ENCODE data around the gene RTN4R.

The RTN4R gene

DNA sequence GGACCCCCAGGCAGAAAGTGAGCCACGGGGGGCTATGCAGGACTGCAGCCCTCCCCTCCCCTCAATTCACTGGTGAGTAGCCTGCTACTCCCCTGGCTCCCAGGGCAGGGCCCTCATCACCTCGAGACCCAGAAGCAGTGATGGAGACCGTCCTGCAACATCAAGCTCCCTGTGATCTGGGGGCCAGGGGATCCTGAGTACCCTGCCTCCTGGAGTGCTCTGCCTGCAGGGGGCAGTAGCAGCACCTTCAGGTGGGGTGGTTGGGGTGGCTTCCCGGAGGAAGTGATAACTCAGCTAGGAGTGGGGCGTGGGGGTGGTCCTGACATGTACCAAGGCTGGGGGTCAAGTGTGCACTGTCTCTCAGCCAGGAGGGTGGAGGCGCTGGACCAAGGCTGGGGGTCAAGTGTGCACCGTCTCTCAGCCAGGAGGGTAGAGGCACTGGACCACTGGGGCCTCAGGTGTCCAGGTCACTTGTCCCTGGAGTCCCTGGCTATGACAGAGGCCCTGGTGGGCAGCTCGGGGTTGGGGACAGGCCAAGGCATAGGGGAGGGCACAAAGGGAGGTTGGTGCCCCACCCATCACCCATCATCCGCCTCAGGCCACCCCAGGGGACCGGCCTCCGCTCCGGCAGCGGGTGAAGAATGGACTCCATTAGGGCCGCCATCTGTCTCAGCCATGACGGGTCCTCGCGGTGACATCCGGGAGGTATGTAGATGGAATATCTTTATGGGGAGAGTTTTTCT is 9.4 kb downstream of the RTN4R start:
- no peak overlapping the region for H3K4me3 ChIP-seq (ENCODE audit: low read depth, low read length)
- TF ChIP-seq, protein P1, sequence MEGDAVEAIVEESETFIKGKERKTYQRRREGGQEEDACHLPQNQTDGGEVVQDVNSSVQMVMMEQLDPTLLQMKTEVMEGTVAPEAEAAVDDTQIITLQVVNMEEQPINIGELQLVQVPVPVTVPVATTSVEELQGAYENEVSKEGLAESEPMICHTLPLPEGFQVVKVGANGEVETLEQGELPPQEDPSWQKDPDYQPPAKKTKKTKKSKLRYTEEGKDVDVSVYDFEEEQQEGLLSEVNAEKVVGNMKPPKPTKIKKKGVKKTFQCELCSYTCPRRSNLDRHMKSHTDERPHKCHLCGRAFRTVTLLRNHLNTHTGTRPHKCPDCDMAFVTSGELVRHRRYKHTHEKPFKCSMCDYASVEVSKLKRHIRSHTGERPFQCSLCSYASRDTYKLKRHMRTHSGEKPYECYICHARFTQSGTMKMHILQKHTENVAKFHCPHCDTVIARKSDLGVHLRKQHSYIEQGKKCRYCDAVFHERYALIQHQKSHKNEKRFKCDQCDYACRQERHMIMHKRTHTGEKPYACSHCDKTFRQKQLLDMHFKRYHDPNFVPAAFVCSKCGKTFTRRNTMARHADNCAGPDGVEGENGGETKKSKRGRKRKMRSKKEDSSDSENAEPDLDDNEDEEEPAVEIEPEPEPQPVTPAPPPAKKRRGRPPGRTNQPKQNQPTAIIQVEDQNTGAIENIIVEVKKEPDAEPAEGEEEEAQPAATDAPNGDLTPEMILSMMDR (IDR thresholded peaks at IDR 0.05; ENCODE audit: low read depth, low read length): peak; percentile 63
- TF ChIP-seq POLR2A (IDR thresholded peaks at IDR 0.05; ENCODE audit: extremely low read depth, insufficient read length): no peak
- no peak for DNase-seq (ENCODE audit: low read depth)

- TF ChIP-seq, protein P1 (IDR thresholded peaks at IDR 0.05; ENCODE audit: low read depth, low read length): no peak
- no peak for TF ChIP-seq POLR2A (IDR thresholded peaks at IDR 0.05; ENCODE audit: extremely low read depth, insufficient read length)
- no peak for TF ChIP-seq MAX (IDR thresholded peaks at IDR 0.05; ENCODE audit: low read depth, low read length)
- no peak for TF ChIP-seq MYC (IDR thresholded peaks at IDR 0.05; ENCODE audit: low read depth, low read length)
- no peak overlapping the region for H3K4me3 ChIP-seq (ENCODE audit: low read depth, low read length)
- DNase-seq (ENCODE audit: low read depth): no peak
These were observed 10.2 kb downstream of the RTN4R start for GRCh38 chr22:20258021-20258299.

DNA sequence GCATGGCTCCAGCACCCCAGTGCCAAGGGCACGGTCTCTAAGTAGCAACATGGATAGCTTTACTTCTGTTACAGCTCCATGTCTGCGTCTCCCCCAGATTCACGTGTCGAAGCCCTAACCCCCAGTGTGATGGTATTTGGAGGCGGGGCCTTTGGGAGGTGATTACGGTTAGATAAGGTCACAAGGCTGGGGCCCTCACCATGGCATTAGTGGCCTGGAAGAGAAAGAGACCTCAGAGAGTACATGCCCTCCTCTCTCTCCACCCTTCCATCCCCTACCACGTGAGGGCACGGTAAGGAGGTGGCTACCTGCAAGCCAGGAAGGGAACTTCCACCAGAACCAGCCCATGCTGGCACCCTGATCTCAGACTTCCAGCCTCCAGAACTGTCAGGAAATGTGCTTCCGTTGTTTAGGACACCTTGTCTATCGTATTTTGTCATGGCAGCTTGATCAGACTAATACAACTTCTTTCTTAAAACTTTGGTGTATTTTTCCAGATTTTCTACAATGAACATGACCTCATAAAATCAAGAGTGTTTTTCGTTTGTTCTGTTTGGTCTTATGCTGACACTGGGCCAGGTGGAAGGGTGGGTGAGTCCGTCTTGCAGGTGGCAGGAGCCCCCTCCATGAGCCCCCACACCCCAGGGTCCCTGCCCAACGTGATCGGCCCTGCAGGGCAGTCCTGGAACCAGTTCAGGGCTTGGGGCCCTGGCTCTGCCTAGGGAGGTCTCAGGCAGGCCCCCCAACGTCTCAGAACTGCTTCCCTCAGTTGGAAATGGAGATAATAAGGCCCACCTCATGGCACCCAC is 10.7 kb downstream of the RTN4R start:
- DNase-seq (ENCODE audit: low read depth): no peak
- H3K4me3 ChIP-seq (ENCODE audit: low read depth, low read length): no peak overlapping the region
- no peak for TF ChIP-seq MAX (IDR thresholded peaks at IDR 0.05; ENCODE audit: low read depth, low read length)
- TF ChIP-seq, protein P1 (IDR thresholded peaks at IDR 0.05; ENCODE audit: low read depth, low read length): no peak
- no peak for TF ChIP-seq POLR2A (IDR thresholded peaks at IDR 0.05; ENCODE audit: extremely low read depth, insufficient read length)
- TF ChIP-seq MYC (IDR thresholded peaks at IDR 0.05; ENCODE audit: low read depth, low read length): no peak

DNA sequence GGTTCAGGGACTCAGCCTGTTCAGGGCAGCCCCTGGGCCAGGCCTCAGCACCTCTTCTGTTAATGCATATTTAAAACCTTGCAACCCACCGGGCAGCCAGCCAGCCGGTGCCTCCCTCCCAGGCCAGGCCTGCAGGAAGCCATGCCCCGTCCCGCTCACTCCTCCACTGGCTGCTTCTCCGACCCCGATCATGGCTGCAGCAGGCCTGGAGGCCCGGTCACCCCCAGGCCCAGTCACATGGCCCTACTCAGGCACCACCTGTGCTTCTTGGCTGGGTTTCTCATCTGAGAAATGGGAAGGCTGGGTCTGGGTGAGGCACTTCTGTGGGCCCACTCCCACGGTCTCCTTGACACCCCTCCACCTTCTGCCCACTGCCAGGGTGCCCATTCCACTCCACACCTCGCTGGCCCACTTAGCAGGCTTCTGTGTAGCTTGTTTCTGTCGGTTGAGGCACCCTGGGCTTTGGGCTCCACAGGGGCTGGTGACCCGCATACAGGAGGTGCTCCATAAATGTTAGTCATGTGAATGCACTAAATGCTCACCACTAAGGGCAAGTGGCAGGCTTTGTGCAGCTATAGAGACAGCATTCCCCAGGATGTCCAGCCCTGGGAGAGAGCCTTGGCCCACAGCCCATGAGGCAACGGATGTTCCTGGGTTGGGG is 11.4 kb downstream of the RTN4R start:
- TF ChIP-seq, protein P1 (IDR thresholded peaks at IDR 0.05; ENCODE audit: low read depth, low read length): no peak
- no peak for TF ChIP-seq MYC (IDR thresholded peaks at IDR 0.05; ENCODE audit: low read depth, low read length)
- TF ChIP-seq MAX (IDR thresholded peaks at IDR 0.05; ENCODE audit: low read depth, low read length): no peak
- no peak for TF ChIP-seq POLR2A (IDR thresholded peaks at IDR 0.05; ENCODE audit: extremely low read depth, insufficient read length)
- no peak for DNase-seq (ENCODE audit: low read depth)
- H3K4me3 ChIP-seq (ENCODE audit: low read depth, low read length): no peak overlapping the region

DNA sequence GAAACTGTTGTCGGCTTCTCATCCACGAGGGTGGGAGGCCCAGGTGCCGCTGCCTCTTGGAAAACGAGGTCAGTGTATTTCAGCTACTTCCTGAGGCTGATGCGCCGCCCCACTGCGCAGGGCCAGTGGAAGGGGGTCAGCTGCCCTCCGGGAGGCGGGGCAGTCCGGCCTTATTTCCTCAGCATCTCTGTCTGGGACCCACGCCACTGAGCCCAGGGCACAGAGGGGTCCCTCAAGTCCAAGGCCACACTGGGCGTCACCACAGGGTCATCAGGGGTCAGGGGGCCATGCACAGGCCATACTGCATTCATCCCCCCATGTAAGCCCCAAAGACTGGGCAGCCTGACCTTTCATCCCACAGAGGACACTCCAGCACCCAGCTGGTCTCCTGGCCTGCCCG is 12.1 kb downstream of the RTN4R start:
- no peak overlapping the region for H3K4me3 ChIP-seq (ENCODE audit: low read depth, low read length)
- TF ChIP-seq, protein P1 (IDR thresholded peaks at IDR 0.05; ENCODE audit: low read depth, low read length): no peak
- TF ChIP-seq MYC (IDR thresholded peaks at IDR 0.05; ENCODE audit: low read depth, low read length) (no peak), MAX (IDR thresholded peaks at IDR 0.05; ENCODE audit: low read depth, low read length) (no peak), POLR2A (IDR thresholded peaks at IDR 0.05; ENCODE audit: extremely low read depth, insufficient read length) (no peak)
- no peak for DNase-seq (ENCODE audit: low read depth)

Measured in NB4 (cell line).